Hematopoietic multipotent progenitor cell treated with erythropoietin and hydrocortisone succinate and interleukin-3 and kit ligand, for 4 days (in vitro differentiated cells): ENCODE results near the gene PRUNE2.
"Not testable (repeated sequence)": the region's sequence is repeated elsewhere in the genome, so short reads cannot be mapped to it uniquely, and the experiment has no call there.

Experiments used
- DNase-seq: peaks from one replicate; pipeline ENCODE4 v3.0.0-alpha.2; 2015

Gene PRUNE2

GRCh38 chr9:76593961-76594735 is 311.8 kb downstream of the PRUNE2 start:
- not testable (repeated sequence) for DNase-seq

GRCh38 chr9:76592974-76593347 is 313.0 kb downstream of the PRUNE2 start:
- no peak for DNase-seq

- DNase-seq, result no peak
Measured at GRCh38 chr9:76592091-76592973, 313.6 kb downstream of the PRUNE2 start.

GRCh38 chr9:76591256-76591950 is 314.5 kb downstream of the PRUNE2 start:
- DNase-seq, result peak; percentile 65

GRCh38 chr9:76588316-76588715 is 317.6 kb downstream of the PRUNE2 start:
- no peak for DNase-seq

- DNase-seq, result no peak
Measured at GRCh38 chr9:76586390-76587314, 319.3 kb downstream of the PRUNE2 start.

GRCh38 chr9:76585487-76586389 is 320.2 kb downstream of the PRUNE2 start:
- DNase-seq, result peak; percentile 46

GRCh38 chr9:76583256-76583655 is 322.7 kb downstream of the PRUNE2 start:
- no peak for DNase-seq

- no peak for DNase-seq
Measured at GRCh38 chr9:76581731-76582130, 324.2 kb downstream of the PRUNE2 start.

GRCh38 chr9:76580820-76581219 is 325.1 kb downstream of the PRUNE2 start:
- no peak for DNase-seq

- DNase-seq, result peak; percentile 61
Measured at GRCh38 chr9:76580188-76580587, 325.7 kb downstream of the PRUNE2 start.

GRCh38 chr9:76576344-76576743 is 329.6 kb downstream of the PRUNE2 start:
- peak; percentile 95 for DNase-seq

- no peak for DNase-seq
Measured at GRCh38 chr9:76575761-76576160, 330.2 kb downstream of the PRUNE2 start.

- peak; percentile 71 for DNase-seq
Measured at GRCh38 chr9:76573905-76574760, 331.8 kb downstream of the PRUNE2 start.

- no peak for DNase-seq
Measured at GRCh38 chr9:76573408-76573807, 332.5 kb downstream of the PRUNE2 start.

GRCh38 chr9:76572151-76572550 is 333.8 kb downstream of the PRUNE2 start:
- no peak for DNase-seq

- peak; percentile 48 for DNase-seq
Measured at GRCh38 chr9:76571743-76572146, 334.2 kb downstream of the PRUNE2 start.

GRCh38 chr9:76571288-76571687 is 334.6 kb downstream of the PRUNE2 start:
- peak; percentile 76 for DNase-seq

GRCh38 chr9:76570826-76571225 is 335.1 kb downstream of the PRUNE2 start:
- peak; percentile 53 for DNase-seq

- no peak for DNase-seq
Measured at GRCh38 chr9:76567086-76567485, 338.8 kb downstream of the PRUNE2 start.
